ENCODE measurements around the gene UPK1A. TPM values are rescaled to one million over a fixed set of nuclear protein-coding genes. Genes with fewer than 3 reads are reported as not detected.

The UPK1A gene
- total RNA-seq, 1 experiment from 2014 or later: 0.69 TPM

GRCh38 chr19:35661995-35662340 lies 4.3 kb upstream of the UPK1A start:
- Histone ChIP-seq H3K36me3 (ENCODE audit: control insufficient read depth in 1 of 2, insufficient read depth in 2 of 2, low read length in 2 of 2) (peaks cover 8 to 11% of the 10 kb centered on the region in 2 experiments; a peak in 3 of 4 replicates), H3K9me3 (ENCODE audit: control insufficient read depth in 1 of 2, insufficient read depth in 1 of 2, low read depth in 1 of 2, low read length in 2 of 2) (no peaks in the 10 kb centered on the region), H3K9ac (ENCODE audit: low read length) (no peak overlapping the region), H3K79me2 (ENCODE audit: insufficient read depth, low read length) (peaks cover 4% of the 10 kb centered on the region; the same call in 1 of the 2 replicates), H3K4me2 (ENCODE audit: low read length) (no peak overlapping the region), H2AFZ (ENCODE audit: low read depth, low read length, poor library complexity, severe bottlenecking) (no peak overlapping the region), H3K4me3 (replicated peaks in 1 of 2; ENCODE audit: low read depth in 1 of 2, low read length in 2 of 2) (no peak overlapping the region), H3K27ac (ENCODE audit: low read depth, low read length) (no peak overlapping the region), H3K9me2 (ENCODE audit: insufficient read depth) (no peaks in the 10 kb centered on the region), H4K20me1 (ENCODE audit: insufficient read depth) (no peaks in the 10 kb centered on the region), H3K4me1 (ENCODE audit: control insufficient read depth in 1 of 2, insufficient read depth in 2 of 2, low read length in 2 of 2) (no peaks in the 10 kb centered on the region), H3K27me3 (ENCODE audit: insufficient read depth, low read length) (no peaks in the 10 kb centered on the region)
- DNase-seq (ENCODE audit: low read depth, low spot score): no peak
- ChIA-PET RAD21 (ENCODE audit: low non-redundant PET in 1 of 2, low total read pairs in 2 of 2, uncharacterized antibody in 2 of 2, unreplicated experiment in 2 of 2) (no interaction called here), CTCF (no interaction called here), POLR2A (interaction anchor here (1.3 to 1.7 kb wide), 3 partner anchors 12 to 40 kb away, joined by 4 to 6 read pairs (median 5); partner anchors contain the start of gene COX6B1)
- TF ChIP-seq FOSL1 (IDR thresholded peaks at IDR 0.05; ENCODE audit: low read depth) (no peak), YY1 (IDR thresholded peaks at IDR 0.05; ENCODE audit: extremely low read depth, insufficient replicate concordance, low read depth, low read length) (no peak), JUND (IDR thresholded peaks at IDR 0.05) (no peak), POLR2A (IDR thresholded peaks at IDR 0.05; ENCODE audit: borderline replicate concordance, extremely low read depth, insufficient read depth, insufficient read length) (no peak), SP1 (IDR thresholded peaks at IDR 0.05; ENCODE audit: low read depth) (no peak), EZH2phosphoT487 (IDR thresholded peaks at IDR 0.05; ENCODE audit: borderline replicate concordance) (no peak), ELF1 (IDR thresholded peaks at IDR 0.05; ENCODE audit: borderline replicate concordance, low read depth) (no peak), POLR2AphosphoS5 (IDR thresholded peaks at IDR 0.05; ENCODE audit: low read depth, low read length) (no peak), RAD21 (IDR thresholded peaks at IDR 0.05; ENCODE audit: low read depth) (no peak), CTCF (IDR thresholded peaks at IDR 0.05 in 2 of 3, conservative IDR thresholded peaks at IDR 0.05 in 1 of 3; ENCODE audit: borderline replicate concordance in 1 of 3, insufficient read depth in 1 of 3, low read depth in 2 of 3, low read length in 2 of 3) (no peak), EZH2 (IDR thresholded peaks at IDR 0.05) (no peak), CEBPB (IDR thresholded peaks at IDR 0.05; ENCODE audit: low read depth) (no peak), TCF7L2 (IDR thresholded peaks at IDR 0.05; ENCODE audit: borderline replicate concordance, extremely low read depth, insufficient read depth, insufficient read length) (no peak), SRF (IDR thresholded peaks at IDR 0.05; ENCODE audit: low read depth) (no peak), EGR1 (IDR thresholded peaks at IDR 0.05; ENCODE audit: low read depth) (no peak), ZNF274 (IDR thresholded peaks at IDR 0.05; ENCODE audit: low read depth, low read length) (no peak)
- TF ChIP-seq, protein P1, sequence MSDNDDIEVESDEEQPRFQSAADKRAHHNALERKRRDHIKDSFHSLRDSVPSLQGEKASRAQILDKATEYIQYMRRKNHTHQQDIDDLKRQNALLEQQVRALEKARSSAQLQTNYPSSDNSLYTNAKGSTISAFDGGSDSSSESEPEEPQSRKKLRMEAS (IDR thresholded peaks at IDR 0.05): no peak
- TF ChIP-seq, protein P2, sequence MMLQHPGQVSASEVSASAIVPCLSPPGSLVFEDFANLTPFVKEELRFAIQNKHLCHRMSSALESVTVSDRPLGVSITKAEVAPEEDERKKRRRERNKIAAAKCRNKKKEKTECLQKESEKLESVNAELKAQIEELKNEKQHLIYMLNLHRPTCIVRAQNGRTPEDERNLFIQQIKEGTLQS (IDR thresholded peaks at IDR 0.05): no peak
- TF ChIP-seq, protein P3, sequence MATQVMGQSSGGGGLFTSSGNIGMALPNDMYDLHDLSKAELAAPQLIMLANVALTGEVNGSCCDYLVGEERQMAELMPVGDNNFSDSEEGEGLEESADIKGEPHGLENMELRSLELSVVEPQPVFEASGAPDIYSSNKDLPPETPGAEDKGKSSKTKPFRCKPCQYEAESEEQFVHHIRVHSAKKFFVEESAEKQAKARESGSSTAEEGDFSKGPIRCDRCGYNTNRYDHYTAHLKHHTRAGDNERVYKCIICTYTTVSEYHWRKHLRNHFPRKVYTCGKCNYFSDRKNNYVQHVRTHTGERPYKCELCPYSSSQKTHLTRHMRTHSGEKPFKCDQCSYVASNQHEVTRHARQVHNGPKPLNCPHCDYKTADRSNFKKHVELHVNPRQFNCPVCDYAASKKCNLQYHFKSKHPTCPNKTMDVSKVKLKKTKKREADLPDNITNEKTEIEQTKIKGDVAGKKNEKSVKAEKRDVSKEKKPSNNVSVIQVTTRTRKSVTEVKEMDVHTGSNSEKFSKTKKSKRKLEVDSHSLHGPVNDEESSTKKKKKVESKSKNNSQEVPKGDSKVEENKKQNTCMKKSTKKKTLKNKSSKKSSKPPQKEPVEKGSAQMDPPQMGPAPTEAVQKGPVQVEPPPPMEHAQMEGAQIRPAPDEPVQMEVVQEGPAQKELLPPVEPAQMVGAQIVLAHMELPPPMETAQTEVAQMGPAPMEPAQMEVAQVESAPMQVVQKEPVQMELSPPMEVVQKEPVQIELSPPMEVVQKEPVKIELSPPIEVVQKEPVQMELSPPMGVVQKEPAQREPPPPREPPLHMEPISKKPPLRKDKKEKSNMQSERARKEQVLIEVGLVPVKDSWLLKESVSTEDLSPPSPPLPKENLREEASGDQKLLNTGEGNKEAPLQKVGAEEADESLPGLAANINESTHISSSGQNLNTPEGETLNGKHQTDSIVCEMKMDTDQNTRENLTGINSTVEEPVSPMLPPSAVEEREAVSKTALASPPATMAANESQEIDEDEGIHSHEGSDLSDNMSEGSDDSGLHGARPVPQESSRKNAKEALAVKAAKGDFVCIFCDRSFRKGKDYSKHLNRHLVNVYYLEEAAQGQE (IDR thresholded peaks at IDR 0.05; ENCODE audit: low read depth): no peak
- TF ChIP-seq, protein P4, sequence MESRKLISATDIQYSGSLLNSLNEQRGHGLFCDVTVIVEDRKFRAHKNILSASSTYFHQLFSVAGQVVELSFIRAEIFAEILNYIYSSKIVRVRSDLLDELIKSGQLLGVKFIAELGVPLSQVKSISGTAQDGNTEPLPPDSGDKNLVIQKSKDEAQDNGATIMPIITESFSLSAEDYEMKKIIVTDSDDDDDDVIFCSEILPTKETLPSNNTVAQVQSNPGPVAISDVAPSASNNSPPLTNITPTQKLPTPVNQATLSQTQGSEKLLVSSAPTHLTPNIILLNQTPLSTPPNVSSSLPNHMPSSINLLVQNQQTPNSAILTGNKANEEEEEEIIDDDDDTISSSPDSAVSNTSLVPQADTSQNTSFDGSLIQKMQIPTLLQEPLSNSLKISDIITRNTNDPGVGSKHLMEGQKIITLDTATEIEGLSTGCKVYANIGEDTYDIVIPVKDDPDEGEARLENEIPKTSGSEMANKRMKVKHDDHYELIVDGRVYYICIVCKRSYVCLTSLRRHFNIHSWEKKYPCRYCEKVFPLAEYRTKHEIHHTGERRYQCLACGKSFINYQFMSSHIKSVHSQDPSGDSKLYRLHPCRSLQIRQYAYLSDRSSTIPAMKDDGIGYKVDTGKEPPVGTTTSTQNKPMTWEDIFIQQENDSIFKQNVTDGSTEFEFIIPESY (IDR thresholded peaks at IDR 0.05; ENCODE audit: extremely low read depth, insufficient replicate concordance, low read length): no peak
- BruUV-seq (replicated peaks): no TSS peak
- intact Hi-C loops (cut with micrococcal nuclease): no loop called here
- ATAC-seq: no peak

Data from HCT116 (cell line).